WTC11 (cell line): Measurements from ENCODE around the gene GNA14.
A peak's percentile ranks its signal among the peaks of the same experiment; 100 is the strongest.

Experiments used
- ATF6 ChIP-seq: sonication (generic); formaldehyde crosslinking; IDR thresholded peaks from 2 replicates; pipeline ENCODE4 v1.8.1; 2023; ENCODE audit warnings: mild to moderate bottlenecking, missing genetic modification reagents
- CTCF ChIP-seq: fragments of 200-600 bp; IDR thresholded peaks from 2 replicates; pipeline ENCODE4 v1.8.0; 2022; ENCODE audit warnings: antibody characterized with exemption
- ELF4 ChIP-seq: sonication (generic); formaldehyde crosslinking; IDR thresholded peaks from 2 replicates; pipeline ENCODE4 v1.8.1; 2022; ENCODE audit warnings: low read depth, mild to moderate bottlenecking, moderate library complexity, missing genetic modification reagents
- USF1 ChIP-seq: sonication (generic); formaldehyde crosslinking; IDR thresholded peaks from 2 replicates; pipeline ENCODE4 v1.8.0; 2022; ENCODE audit warnings: mild to moderate bottlenecking, missing genetic modification reagents
- ZNF281 ChIP-seq: sonication (generic); formaldehyde crosslinking; IDR thresholded peaks from 2 replicates; pipeline ENCODE4 v1.8.0; 2023; ENCODE audit warnings: mild to moderate bottlenecking, missing genetic modification reagents

GRCh38 chr9:77455312-77455927, 192.7 kb downstream of the GNA14 start:
- TF ChIP-seq USF1 = no peak
- TF ChIP-seq ELF4 = no peak
- TF ChIP-seq CTCF = peak; percentile 57; the same call in 1 of the 2 replicates
- TF ChIP-seq ZNF281 (CRISPR knock-in tag) = no peak
- no peak for TF ChIP-seq ATF6 (CRISPR knock-in tag)
